Left renal pelvis (tissue), 4 donors: Measurements from ENCODE around the gene RAB3IL1. TPM values are rescaled to one million over a fixed set of nuclear protein-coding genes. Genes with fewer than 3 reads are reported as not detected.

ENCODE experiments used
- DNase-seq, 4 donors: peaks; one replicate each; pipeline ENCODE4 v3.0.0-alpha.2; 2013; ENCODE audit warnings: low read depth in 4 of 4, low spot score in 3 of 4
- polyA plus RNA-seq, 4 donors: library from polyadenylated mRNA; unstranded; fragments of 120-200 nt; gene quantifications; one replicate each; pipeline ENCODE4 v1.2.1, GENCODE V29; 2013; ENCODE audit not compliant: insufficient read length in 4 of 4

The RAB3IL1 gene
- polyA plus RNA-seq, 4 donors, result 15.8 to 43.9 (median 22.7) TPM

DNA sequence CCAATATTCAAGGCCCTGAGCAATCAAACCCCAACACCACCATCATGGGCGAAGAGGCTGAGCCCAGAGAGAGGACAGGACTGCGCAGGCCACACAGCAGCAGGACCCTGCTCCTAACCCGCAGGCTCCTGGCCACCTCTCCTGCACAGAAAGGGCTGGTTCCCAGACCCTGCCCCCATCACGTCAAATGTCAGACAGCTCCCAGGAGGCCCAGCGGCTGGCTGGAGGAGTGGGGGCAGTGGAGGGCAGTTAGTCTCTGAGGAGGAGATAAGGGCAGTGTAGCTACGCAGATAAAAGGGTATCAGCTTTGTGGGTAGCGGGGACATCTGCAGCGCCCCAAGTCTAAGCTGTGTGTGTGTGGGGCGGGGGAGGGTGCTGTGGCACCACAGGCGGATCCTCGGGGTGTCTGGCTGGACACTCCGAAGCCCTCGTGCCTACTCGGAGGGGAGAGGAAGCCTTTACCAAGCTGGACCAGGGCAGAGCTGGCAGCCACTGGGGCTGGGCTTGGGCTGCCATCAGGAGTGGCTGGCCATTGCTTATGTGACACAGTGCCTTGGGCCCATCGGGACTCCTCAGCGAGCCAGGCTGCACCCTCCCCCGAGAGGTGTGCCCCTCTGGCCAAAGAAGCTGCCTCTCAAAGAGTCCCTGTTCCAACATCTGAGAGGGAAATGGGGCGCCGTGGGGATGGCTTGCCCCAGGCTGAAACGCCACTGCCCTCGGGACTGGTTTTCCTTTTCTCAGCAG is 47.5 kb downstream of the RAB3IL1 start:
- DNase-seq, result no peak

DNA sequence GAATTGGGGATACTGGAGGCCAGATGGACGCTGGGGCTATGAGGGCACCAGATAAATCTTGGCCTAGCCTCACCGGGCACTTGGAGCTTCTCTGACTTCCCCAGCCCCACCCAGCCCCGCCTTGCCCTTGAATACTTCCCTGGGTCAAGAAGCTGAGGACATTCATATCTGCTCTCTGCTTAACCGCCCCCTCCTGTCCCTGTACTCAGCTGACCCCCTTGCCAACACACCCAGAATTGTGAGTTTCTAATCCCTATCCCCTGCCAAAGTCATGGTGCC is 48.0 kb downstream of the RAB3IL1 start:
- no peak for DNase-seq

DNA sequence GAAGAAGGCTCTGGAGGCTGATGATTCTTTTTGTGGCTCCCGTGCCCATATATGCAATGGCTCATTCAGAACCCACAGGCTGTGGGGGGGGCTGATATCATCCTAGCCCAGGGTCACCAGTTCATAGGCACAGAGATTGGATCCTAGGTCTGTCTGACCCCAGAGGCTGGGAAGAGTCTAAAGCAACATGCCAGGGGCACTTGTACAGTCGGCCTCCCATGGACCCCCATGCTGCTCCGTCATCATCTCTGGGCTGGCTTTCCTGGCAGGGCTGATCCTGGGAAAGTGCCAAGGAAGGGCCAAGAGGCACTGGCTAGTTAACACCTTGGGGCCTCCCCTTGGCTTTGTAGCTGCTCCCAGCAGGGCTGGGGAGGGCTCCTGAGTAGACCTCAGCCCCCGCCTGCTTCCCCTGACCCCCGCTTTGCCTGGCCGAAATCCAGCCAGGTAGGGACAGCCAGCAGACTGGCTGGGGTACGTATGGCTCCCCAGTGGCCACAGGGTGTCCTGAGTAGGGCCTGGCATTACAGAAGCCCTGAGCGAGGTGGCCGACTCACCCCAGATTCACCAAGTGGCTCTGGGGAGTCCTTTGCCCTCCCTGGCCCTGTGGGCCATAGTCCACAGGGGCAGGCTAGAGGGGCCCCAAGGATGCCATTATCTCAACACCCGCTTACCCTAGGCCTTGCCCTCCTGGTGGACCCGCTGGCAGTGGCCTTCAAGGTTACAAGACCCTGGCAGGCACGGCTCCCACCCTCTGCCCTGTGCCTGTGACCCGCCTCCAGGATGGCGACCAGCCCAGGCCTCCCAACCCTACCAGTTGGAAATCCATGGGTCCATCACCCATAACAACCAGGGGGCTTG is 48.6 kb downstream of the RAB3IL1 start:
- no peak for DNase-seq

DNA sequence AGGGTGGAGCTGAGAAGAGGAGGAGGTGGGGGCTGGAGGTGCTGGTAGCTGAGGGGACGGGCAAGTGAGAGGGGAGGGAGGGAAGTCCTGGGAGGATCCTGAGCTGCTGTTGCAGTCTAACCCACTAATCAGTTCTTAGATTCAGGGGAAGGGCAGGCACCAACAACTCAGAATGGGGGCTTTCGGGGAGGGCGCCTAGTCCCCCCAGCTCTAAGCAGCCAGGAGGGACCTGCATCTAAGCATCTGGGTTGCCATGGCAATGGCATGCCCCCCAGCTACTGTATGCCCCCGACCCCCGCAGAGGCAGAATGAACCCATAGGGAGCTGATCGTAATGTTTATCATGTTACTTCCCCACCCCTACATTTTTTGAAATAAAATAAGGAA is 50.4 kb downstream of the RAB3IL1 start:
- DNase-seq, result no peak

DNA sequence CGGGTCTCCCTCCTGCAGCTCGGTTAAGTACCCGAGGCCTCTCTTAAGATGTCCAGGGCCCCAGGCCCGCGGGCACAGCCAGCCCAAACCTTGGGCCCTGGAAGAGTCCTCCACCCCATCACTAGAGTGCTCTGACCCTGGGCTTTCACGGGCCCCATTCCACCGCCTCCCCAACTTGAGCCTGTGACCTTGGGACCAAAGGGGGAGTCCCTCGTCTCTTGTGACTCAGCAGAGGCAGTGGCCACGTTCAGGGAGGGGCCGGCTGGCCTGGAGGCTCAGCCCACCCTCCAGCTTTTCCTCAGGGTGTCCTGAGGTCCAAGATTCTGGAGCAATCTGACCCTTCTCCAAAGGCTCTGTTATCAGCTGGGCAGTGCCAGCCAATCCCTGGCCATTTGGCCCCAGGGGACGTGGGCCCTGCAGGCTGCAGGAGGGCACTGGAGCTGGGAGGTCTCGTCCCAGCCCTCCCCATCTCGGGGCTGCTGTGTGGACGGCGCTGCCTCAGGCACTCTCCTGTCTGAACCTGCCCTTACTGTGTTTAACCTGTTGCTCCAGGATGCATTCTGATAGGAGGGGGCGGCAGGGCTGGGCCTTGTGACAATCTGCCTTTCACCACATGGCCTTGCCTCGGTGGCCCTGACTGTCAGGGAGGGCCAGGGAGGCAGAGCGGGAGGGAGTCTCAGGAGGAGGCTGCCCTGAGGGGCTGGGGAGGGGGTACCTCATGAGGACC is 51.0 kb downstream of the RAB3IL1 start:
- no peak for DNase-seq

DNA sequence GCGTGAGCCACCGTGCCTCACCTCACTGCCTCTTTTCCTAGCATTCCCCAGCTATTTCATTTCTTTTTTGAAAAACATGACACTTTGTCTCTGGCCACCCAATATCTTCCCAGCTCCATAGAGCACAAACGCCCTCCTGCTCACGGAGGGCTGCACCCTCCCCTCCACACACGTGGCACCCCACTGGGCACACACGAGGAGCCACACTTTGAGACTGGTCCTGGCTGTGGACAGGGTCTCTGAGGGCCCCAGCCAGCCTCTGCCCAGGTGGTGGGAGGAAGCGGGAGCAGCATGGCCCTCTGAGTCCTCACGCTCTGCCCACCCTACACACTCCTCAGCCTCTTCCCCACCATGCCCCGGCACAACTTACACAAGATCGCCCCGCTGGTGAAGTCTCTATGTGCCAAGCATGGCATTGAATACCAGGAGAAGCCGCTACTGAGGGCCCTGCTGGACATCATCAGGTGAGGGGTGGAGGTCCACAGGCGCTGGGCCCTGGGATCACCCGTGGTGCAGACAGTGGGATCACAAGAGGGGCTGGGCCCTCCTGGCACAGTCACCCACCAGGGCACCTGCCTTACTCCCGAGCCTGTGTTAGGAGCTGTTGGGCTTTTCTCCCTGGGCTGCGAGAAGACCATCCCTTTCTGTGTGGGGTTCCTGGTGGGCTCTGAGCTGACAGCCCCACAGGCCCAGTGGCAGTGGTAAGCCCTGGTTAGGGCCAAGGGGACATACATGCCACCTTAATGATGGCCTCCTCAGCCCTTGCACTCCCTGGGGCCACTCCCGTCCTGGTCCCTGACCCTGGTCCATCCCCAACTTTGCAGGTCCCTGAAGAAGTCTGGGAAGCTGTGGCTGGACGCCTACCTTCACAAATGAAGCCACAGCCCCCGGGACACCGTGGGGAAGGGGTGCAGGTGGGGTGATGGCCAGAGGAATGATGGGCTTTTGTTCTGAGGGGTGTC is 52.3 kb downstream of the RAB3IL1 start:
- DNase-seq, result no peak

DNA sequence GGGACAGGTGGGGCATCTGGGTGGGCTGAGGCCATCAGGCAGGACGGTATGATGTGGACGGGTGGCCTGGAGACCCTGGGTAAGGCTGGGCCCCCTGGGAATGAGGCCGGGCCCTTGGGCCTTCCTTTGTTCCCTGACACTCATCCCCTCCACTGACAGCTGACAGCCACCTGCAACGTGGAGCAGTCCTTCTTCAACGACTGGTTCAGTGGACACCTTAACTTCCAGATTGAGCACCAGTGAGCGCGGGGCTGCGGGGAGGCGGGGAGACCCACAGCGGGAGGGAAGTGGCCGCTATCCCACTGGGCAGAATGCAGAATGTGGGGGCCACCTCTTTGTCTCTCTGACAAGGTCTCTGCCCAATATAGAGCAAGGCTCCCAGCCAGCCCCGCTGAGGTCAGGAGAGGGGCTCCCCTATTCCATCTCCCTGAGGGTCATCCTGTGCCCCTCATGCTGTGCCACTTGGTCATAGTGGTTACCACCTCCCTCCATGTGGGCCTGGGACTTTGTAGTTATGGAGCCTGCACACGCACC is 53.8 kb downstream of the RAB3IL1 start:
- no peak for DNase-seq

DNA sequence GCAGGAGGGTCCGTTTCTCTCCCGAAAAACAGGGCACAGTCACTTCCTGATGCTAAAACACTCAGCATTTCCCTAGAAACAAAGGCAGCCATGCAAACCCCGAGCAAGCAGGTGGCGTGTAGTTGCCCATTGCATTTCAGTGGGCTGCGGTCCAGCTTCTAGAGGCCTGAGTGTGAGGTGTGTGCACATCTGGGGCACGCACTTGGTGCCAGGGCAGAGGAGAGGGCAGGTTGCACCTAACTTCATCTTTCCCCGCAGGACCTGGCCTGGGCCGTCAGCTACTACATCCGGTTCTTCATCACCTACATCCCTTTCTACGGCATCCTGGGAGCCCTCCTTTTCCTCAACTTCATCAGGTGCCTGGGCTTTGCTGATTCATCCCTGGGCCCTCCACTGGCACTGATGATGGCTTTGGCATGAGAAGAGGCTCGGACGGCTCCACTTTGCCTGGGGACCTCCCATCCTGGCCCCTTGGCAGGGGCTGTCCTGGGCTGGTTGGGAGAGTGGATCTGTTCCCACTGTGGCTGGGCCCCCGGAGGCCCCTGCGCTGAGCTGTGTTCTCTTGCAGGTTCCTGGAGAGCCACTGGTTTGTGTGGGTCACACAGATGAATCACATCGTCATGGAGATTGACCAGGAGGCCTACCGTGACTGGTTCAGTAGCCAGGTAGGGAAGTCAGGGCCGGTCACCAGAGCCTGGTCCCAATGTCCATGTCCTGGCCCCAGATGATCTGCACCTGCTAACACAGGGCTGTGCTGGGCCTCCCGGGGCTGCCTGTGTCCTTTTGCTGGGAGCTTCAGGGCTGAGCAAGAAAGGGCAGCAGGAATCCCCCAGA is 54.4 kb downstream of the RAB3IL1 start:
- no peak for DNase-seq

DNA sequence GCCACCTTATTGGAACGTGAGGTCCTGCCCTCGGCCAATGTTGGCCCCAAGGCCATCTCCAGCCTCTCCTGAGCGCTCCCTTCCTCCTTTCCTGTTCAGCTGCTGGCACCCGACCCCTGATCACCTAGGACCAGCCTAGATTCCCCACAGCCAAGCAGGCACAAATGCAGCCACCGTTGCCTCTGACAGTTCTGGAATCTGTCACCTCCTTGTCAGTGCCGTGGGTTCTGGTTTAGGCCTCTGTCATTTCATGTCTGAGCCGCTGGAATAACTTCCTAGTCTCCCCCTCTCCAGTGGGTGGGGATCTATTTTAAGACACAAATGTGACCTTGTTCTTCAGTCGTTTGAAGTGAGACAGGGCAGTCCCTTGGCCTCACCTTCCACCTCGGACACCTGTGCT is 55.7 kb downstream of the RAB3IL1 start:
- DNase-seq, result no peak

DNA sequence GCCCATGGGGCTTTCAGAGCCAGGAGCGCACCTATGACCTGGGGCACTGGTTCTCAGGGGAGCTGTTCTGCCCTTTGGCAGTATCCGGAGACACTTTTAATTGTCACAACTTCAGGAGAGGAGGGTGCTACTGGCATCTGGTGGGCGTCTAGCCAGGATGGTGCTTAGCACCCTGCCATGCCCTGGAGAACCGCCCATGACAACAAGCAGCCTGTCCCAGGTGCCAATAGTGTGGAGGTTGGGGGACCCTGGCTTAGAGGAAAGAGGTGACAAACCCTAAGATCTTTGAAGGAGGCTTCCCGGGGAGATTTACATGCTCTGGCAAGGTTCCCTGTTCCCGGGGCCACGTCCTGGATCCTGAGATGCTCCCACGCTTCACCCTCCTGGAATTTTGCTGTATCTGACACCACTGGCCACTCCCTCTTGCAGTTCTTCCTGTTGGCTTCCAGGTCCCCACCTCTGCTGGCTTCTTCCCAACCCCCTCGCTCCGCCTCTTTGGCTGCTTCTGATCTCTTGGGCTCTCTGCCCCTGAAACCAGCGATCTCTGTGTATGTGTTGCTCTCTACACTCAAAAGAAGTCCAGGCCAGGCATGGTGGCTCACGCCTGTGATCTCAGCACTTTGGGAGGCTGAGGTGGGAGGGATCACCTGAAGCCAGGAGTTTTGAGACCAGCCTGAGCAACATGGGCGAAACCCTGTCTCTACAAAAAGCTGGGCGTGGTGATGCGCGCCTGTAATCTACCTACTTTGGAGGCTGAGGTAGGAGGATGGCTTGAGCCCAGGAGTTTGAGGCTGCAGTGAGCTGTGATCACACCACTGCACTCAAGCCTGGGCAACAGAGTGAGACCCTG is 57.1 kb downstream of the RAB3IL1 start:
- DNase-seq, result no peak

DNA sequence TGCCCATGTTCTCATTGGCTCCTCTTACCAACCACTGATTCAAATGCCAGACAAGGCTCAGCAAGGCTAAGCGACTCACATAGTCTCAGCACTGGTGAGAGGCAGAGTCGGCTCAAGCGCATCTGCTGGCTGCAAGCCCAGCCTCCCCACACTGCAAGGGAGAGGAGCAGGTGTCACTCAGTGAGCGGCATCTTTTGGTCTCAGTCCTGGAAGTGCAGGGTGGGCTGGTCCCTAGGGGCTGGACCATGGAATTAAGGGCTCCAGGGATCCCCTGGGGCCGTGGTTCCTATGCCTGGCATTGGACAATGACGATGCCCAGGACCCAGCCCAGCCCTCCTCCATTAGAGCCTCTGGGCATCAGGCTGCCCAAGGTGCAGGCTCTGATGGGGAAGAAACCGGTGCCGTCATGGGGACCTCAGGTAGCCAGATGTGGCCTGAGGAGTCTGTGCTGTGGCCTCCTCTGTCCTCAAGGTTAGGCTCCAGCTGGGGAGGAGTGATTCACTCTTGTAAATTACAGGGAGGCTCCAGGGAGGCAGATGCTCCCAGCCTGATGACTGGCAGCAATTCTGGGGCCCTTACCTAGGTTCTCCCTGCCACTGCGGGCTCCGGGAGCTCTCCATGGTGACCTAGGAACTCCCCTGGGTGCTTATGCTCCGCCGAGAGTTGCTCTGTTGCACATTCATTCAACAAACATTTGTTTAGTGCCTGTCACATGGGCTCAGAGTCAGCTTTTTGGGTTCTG is 61.3 kb downstream of the RAB3IL1 start:
- no peak for DNase-seq

DNA sequence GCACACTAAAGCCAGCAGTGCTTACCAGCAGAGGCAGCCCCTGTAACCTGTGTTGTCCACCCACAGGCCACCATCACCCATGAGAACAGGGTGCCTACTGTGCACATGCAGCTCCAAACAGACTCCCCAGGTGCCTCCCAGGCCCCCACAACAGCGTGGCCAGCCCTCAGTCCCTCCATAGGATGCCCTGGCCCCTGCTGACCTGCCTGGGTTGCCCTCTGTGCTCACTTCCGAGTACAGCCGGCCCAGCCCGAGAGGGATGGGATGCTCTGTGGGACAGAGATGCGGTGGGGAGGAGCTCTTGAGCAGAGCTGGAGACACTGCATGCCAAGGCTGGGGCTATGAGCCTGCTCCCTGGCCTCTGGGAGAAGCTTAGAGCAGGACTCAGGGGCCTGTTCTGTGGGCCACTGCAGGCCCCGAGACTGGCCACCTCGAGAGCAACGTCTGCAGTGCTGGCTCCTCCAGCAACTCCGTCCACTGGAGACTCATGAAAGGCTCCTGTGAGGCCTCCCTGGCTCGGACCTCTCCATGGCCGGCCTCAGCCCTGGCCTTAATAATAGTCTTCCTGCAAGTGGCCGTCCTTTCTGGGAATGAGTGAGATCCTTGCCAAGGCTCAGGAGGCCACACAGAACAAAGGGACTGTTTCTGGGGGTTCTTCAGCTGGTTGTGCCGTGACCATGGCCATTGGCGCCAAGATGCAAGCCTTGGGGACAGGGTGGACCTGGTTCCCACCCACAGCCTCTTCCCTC is 62.2 kb downstream of the RAB3IL1 start:
- no peak for DNase-seq

DNA sequence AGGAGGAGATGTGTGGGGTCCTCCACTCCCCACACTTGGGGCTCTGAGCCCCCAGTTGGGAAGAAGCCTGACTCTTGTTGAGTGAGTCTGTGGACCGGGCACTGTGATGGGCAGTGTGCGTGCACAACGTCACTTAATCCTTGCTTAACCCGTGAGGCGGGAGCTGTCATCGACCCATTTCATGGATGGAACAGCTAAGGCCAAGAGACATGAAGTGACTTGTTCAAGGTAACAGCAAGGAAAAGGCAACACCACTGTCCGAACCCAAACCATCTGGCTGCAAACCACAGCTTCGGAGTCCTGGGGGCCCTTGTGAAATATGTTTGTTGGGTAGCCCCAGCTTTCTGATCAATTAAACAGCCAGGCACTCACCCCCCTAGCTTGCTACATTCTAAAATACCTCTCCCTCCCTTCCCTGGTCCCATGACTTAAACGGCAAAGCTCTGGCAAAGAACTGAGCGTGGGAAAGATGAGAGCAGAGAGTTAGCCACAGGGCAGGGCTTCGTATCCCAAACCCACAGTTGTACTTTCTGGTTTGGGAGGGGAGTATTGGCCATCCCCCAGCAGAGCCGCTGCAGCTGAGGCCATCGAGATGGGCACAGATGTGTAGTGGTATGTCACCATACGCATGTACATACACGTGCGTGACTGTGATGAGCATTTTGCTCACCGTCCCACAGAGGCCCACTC is 63.0 kb downstream of the RAB3IL1 start:
- no peak for DNase-seq

DNA sequence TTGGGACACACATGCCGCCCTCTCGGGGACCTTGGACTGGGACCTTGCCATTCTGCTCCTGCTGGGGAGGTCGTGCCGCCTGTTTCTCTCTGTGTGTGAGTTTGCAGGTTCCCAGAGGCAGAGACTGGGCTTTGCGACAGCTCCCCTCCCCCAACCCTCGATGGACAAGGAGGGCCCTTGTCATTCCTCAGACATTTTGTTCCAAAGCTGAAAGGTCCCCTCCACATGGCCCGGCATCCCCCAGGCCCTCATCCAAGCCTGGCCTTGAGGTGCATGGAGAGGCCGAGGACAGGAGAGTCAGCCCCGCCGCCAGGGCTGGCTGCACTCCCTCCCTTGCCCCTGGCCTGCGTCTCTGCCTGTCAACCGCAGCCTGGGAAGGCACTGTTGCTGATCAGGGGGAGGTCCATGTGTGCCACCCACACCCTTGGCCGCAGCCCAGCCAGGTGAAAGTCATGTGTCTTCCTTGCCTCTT is 63.6 kb downstream of the RAB3IL1 start:
- DNase-seq, result no peak

DNA sequence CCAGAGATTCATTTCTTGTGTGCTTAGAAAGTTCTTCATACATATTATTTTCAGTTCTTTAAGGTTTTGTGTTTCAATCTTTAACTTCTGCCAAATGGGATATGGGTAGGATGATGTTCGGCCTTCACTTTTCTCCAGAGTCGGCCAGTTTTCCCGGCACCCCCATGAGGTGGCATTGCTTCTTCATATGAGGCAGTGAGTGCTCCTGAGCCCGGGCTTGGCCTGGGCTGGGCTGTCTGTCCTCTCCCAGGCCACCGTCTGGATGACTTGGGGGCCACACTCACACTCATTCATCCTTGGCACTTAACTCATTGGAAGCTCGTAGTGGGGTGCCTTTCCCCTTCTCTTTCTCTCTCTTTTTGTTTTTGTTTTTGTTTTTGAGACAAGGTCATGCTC is 65.5 kb downstream of the RAB3IL1 start:
- no peak for DNase-seq
